Ishikawa (cell line): ENCODE results near the gene GSTM4.

ENCODE experiments used
- CEBPB ChIP-seq: IDR thresholded peaks from 2 replicates; pipeline ENCODE4 v1.6.1; 2012
- CREB1 ChIP-seq: IDR thresholded peaks from 2 replicates; pipeline ENCODE4 v1.6.1; 2012; ENCODE audit warnings: low read depth
- EGR1 ChIP-seq: IDR thresholded peaks from 2 replicates; pipeline ENCODE4 v1.6.1; 2012
- EP300 ChIP-seq: IDR thresholded peaks from 2 replicates; pipeline ENCODE4 v1.6.1; 2012; ENCODE audit warnings: borderline replicate concordance
- FOXM1 ChIP-seq: IDR thresholded peaks from 2 replicates; pipeline ENCODE4 v1.6.1; 2012; ENCODE audit warnings: low read depth, borderline replicate concordance
- MAX ChIP-seq: IDR thresholded peaks from 2 replicates; pipeline ENCODE4 v1.6.1; 2012
- NFIC ChIP-seq: IDR thresholded peaks from 2 replicates; pipeline ENCODE4 v1.6.1; 2012
- RAD21 ChIP-seq: IDR thresholded peaks from 2 replicates; pipeline ENCODE4 v1.6.1; 2012; ENCODE audit warnings: low read depth
- REST ChIP-seq: IDR thresholded peaks from 2 replicates; pipeline ENCODE4 v1.6.1; 2012; ENCODE audit warnings: low read depth, mild to moderate bottlenecking
- TAF1 ChIP-seq: IDR thresholded peaks from 2 replicates; pipeline ENCODE4 v1.6.1; 2012; ENCODE audit warnings: low read depth, mild to moderate bottlenecking
- TCF12 ChIP-seq: IDR thresholded peaks from 2 replicates; pipeline ENCODE4 v1.6.1; 2012; ENCODE audit warnings: low read depth
- TEAD4 ChIP-seq: IDR thresholded peaks from 2 replicates; pipeline ENCODE4 v1.6.1; 2012
- USF1 ChIP-seq: IDR thresholded peaks from 2 replicates; pipeline ENCODE4 v1.6.1; 2012
- YY1 ChIP-seq: IDR thresholded peaks from 2 replicates; pipeline ENCODE4 v1.6.1; 2012; ENCODE audit warnings: low read depth
- ZBTB7A ChIP-seq: IDR thresholded peaks from 2 replicates; pipeline ENCODE4 v1.6.1; 2012; ENCODE audit warnings: low read depth

The GSTM4 gene

GRCh38 chr1:109653306-109653705, 2.6 kb upstream of the GSTM4 start:
- TF ChIP-seq TAF1 (no peak), NFIC (peak; percentile 67)

- no peak for TF ChIP-seq TEAD4
- no peak for TF ChIP-seq USF1
- TF ChIP-seq TCF12: no peak
- TF ChIP-seq NFIC: no peak
Observed at GRCh38 chr1:109654519-109654918, 1.4 kb upstream of the GSTM4 start.

- TF ChIP-seq EGR1: no peak
- TF ChIP-seq TAF1: no peak
Observed at GRCh38 chr1:109657395-109657794, 1.5 kb downstream of the GSTM4 start.

- TF ChIP-seq YY1 (no peak), TCF12 (no peak), NFIC (no peak), EP300 (no peak)
Observed at GRCh38 chr1:109657970-109658369, 2.1 kb downstream of the GSTM4 start.

GRCh38 chr1:109658533-109659042, 2.7 kb downstream of the GSTM4 start:
- TF ChIP-seq CEBPB: no peak
- no peak for TF ChIP-seq FOXM1
- no peak for TF ChIP-seq YY1
- TF ChIP-seq TEAD4: no peak
- no peak for TF ChIP-seq RAD21
- no peak for TF ChIP-seq EGR1
- no peak for TF ChIP-seq REST
- TF ChIP-seq MAX: no peak
- no peak for TF ChIP-seq NFIC
- TF ChIP-seq EP300: no peak
- no peak for TF ChIP-seq CREB1
- TF ChIP-seq TCF12: no peak
- TF ChIP-seq ZBTB7A: no peak
- TF ChIP-seq TAF1: no peak
- TF ChIP-seq USF1: no peak

- TF ChIP-seq EP300 (no peak), TEAD4 (peak; percentile 45; the same call in 1 of the 2 replicates), NFIC (peak; percentile 61; the same call in 1 of the 2 replicates), RAD21 (no peak)
Observed at GRCh38 chr1:109659145-109659544, 3.2 kb downstream of the GSTM4 start.

GRCh38 chr1:109659997-109660690, 4.2 kb downstream of the GSTM4 start:
- TF ChIP-seq CEBPB (peak; percentile 82), NFIC (0 out of 2 replicates have a peak, but pooled peaks have one; percentile 30), CREB1 (no peak), RAD21 (no peak)

GRCh38 chr1:109661391-109661790, 5.5 kb downstream of the GSTM4 start:
- no peak for TF ChIP-seq ZBTB7A
- no peak for TF ChIP-seq EP300
- no peak for TF ChIP-seq REST
- TF ChIP-seq RAD21: no peak
- TF ChIP-seq TAF1: no peak
- TF ChIP-seq CREB1: no peak
- no peak for TF ChIP-seq MAX
- no peak for TF ChIP-seq EGR1
- TF ChIP-seq YY1: no peak
- TF ChIP-seq NFIC: no peak
- TF ChIP-seq CEBPB: no peak
- TF ChIP-seq FOXM1: no peak
- no peak for TF ChIP-seq TCF12
- TF ChIP-seq USF1: no peak
- TF ChIP-seq TEAD4: no peak
